Osteoblast (primary cell): ENCODE data around the gene UPP1. TPM values are rescaled to one million over a fixed set of nuclear protein-coding genes. Genes with fewer than 3 reads are reported as not detected.

Experiments used
- DNase-seq: peaks from one replicate; pipeline ENCODE4 v3.0.0; 2011; ENCODE audit warnings: low spot score, mixed read lengths; ENCODE audit not compliant: insufficient read length; ENCODE audit errors: missing footprints
- H2AFZ ChIP-seq: 2 replicates; pipeline ENCODE4 v1.6.0; 2011; ENCODE audit warnings: mild to moderate bottlenecking, low read length
- H3K27ac ChIP-seq: 2 replicates; pipeline ENCODE4 v1.5.1; 2011; ENCODE audit warnings: mild to moderate bottlenecking, low read depth, low read length, moderate library complexity
- H3K27me3 ChIP-seq: 2 replicates; pipeline ENCODE4 v1.6.0; 2012; ENCODE audit warnings: mild to moderate bottlenecking, control low read depth, inconsistent platforms, low read length, moderate library complexity; ENCODE audit not compliant: insufficient read depth
- H3K36me3 ChIP-seq: 2 replicates; pipeline ENCODE4 v1.5.1; 2011; ENCODE audit warnings: mild to moderate bottlenecking, low read length, control low read depth, moderate library complexity; ENCODE audit not compliant: insufficient read depth
- H3K4me1 ChIP-seq: 2 replicates; pipeline ENCODE4 v1.5.1; 2011; ENCODE audit warnings: mild to moderate bottlenecking, low read length, control low read depth, moderate library complexity; ENCODE audit not compliant: insufficient read depth
- H3K4me2 ChIP-seq: 2 replicates; pipeline ENCODE4 v1.6.0; 2011; ENCODE audit warnings: mild to moderate bottlenecking, low read length; ENCODE audit not compliant: insufficient read depth
- H3K4me3 ChIP-seq: fragments of 200-600 bp; sonication (generic); 3 replicates; pipeline ENCODE4 v1.5.1; 2012; ENCODE audit warnings: mild to moderate bottlenecking, low read length, inconsistent platforms; ENCODE audit not compliant: insufficient read depth
- H3K79me2 ChIP-seq: 2 replicates; pipeline ENCODE4 v1.6.0; 2012; ENCODE audit warnings: mild to moderate bottlenecking, low read length, control low read depth, inconsistent platforms; ENCODE audit not compliant: insufficient read depth
- H3K9me3 ChIP-seq: 2 replicates; pipeline ENCODE4 v1.5.1; 2011; ENCODE audit warnings: low read depth, low read length, control low read depth
- H4K20me1 ChIP-seq: 2 replicates; pipeline ENCODE4 v1.6.0; 2012; ENCODE audit warnings: mild to moderate bottlenecking, low read length, control low read depth; ENCODE audit not compliant: insufficient read depth
- CTCF ChIP-seq: IDR thresholded peaks from 2 replicates; pipeline ENCODE4 v1.5.1; 2011; ENCODE audit warnings: mild to moderate bottlenecking, low read depth, low read length, moderate library complexity; ENCODE audit errors: extremely low read depth
- total RNA-seq: library from RNA; depleted of rRNA; stranded (reverse); fragments of >200 nt; gene quantifications from 2 replicates; pipeline ENCODE4 v1.2.3, GENCODE V29; 2012

Gene UPP1
- total RNA-seq, 1 donor, result 35.5 TPM

- Histone ChIP-seq H2AFZ (no peak overlapping the region), H3K36me3 (peaks cover 42% of the 10 kb centered on the region), H3K4me2 (no peak overlapping the region), H3K79me2 (peaks cover 18% of the 10 kb centered on the region), H3K4me1 (no peaks in the 10 kb centered on the region), H3K4me3 (no peak overlapping the region), H4K20me1 (no peaks in the 10 kb centered on the region), H3K9me3 (no peaks in the 10 kb centered on the region), H3K27me3 (no peaks in the 10 kb centered on the region), H3K27ac (no peak overlapping the region)
- no peak for DNase-seq
- no peak for TF ChIP-seq CTCF
These were observed 12.3 kb downstream of the UPP1 start for GRCh38 chr7:48101352-48101751.

- no peak overlapping the region for H3K4me2 ChIP-seq
- H3K27me3 ChIP-seq, result no peaks in the 10 kb centered on the region
- no peaks in the 10 kb centered on the region for H3K9me3 ChIP-seq
- no peak overlapping the region for H3K4me3 ChIP-seq
- peak; percentile 34 for TF ChIP-seq CTCF
- H2AFZ ChIP-seq, result no peak overlapping the region
- no peaks in the 10 kb centered on the region for H4K20me1 ChIP-seq
- H3K79me2 ChIP-seq, result peaks cover 16% of the 10 kb centered on the region
- peaks cover 46% of the 10 kb centered on the region for H3K36me3 ChIP-seq
- no peak for DNase-seq
- H3K27ac ChIP-seq, result no peak overlapping the region
- H3K4me1 ChIP-seq, result no peaks in the 10 kb centered on the region
These were observed 12.9 kb downstream of the UPP1 start for GRCh38 chr7:48101968-48102367.

GRCh38 chr7:48102530-48102929, 13.5 kb downstream of the UPP1 start:
- H4K20me1 ChIP-seq, result no peaks in the 10 kb centered on the region
- no peak overlapping the region for H2AFZ ChIP-seq
- H3K4me2 ChIP-seq, result no peak overlapping the region

GRCh38 chr7:48105045-48105444, 16.0 kb downstream of the UPP1 start:
- Histone ChIP-seq H3K9me3 (no peaks in the 10 kb centered on the region), H3K4me1 (no peaks in the 10 kb centered on the region), H3K36me3 (peaks cover 59% of the 10 kb centered on the region), H3K4me2 (no peak overlapping the region), H4K20me1 (no peaks in the 10 kb centered on the region), H2AFZ (no peak overlapping the region), H3K4me3 (no peak overlapping the region), H3K27me3 (no peaks in the 10 kb centered on the region), H3K27ac (no peak overlapping the region), H3K79me2 (peaks cover under 1% of the 10 kb centered on the region)
- no peak for DNase-seq
- TF ChIP-seq CTCF, result no peak

More at GRCh38 chr7:48102530-48102929, 13.5 kb downstream of the UPP1 start:
- Histone ChIP-seq H3K9me3 (no peaks in the 10 kb centered on the region), H3K79me2 (peaks cover 13% of the 10 kb centered on the region), H3K4me1 (no peaks in the 10 kb centered on the region), H3K27ac (no peak overlapping the region), H3K4me3 (no peak overlapping the region), H3K27me3 (no peaks in the 10 kb centered on the region), H3K36me3 (peaks cover 48% of the 10 kb centered on the region)
- DNase-seq, result no peak
- no peak for TF ChIP-seq CTCF
